Activated CD8-positive, alpha-beta memory T cell treated with anti-CD3 and anti-CD28 coated beads, Interleukin-2, amount 10 ng/mL, durations not matched to agents 7 days and 5 days (primary cell): Measurements from ENCODE around the gene AGFG1. TPM values are rescaled to one million over a fixed set of nuclear protein-coding genes. Genes with fewer than 3 reads are reported as not detected.
"Not testable (repeated sequence)": the region's sequence is repeated elsewhere in the genome, so short reads cannot be mapped to it uniquely, and the experiment has no call there.

Experiments
- ATAC-seq: fragments of 150-1000 bp; cut with Tn5 transposase; one replicate; pipeline ENCODE4 v1.10.0; 2021; ENCODE audit warnings: moderate library complexity
- CTCF ChIA-PET: fragments of 350-600 bp; sonication (Branson Sonifier 250); formaldehyde crosslinking; loops from one replicate; lab custom pipeline; 2021; ENCODE audit warnings: antibody characterized with exemption; lab: Charles Lee
- DNase-seq: peaks from one replicate; pipeline ENCODE4 v3.0.0-alpha.2; 2020
- H3K27ac Mint-ChIP-seq: one replicate; pipeline ENCODE4 v1.8.0; 2021; ENCODE audit warnings: mild to moderate bottlenecking, mixed read lengths
- H3K27me3 Mint-ChIP-seq: one replicate; pipeline ENCODE4 v1.8.0; 2021; ENCODE audit warnings: mixed read lengths
- H3K36me3 Mint-ChIP-seq: one replicate; pipeline ENCODE4 v1.8.0; 2021; ENCODE audit warnings: mild to moderate bottlenecking, mixed read lengths
- H3K4me1 Mint-ChIP-seq: one replicate; pipeline ENCODE4 v1.8.0; 2021; ENCODE audit warnings: mixed read lengths
- H3K4me3 Mint-ChIP-seq: one replicate; pipeline ENCODE4 v1.8.0; 2021; ENCODE audit warnings: mild to moderate bottlenecking, moderate library complexity, mixed read lengths
- H3K9me3 Mint-ChIP-seq: one replicate; pipeline ENCODE4 v1.8.0; 2022; ENCODE audit warnings: low read depth, mixed read lengths
- microRNA-seq: library from miRNA; unstranded; fragments of <30 nt; microRNA quantifications from one replicate; pipeline ENCODE4 v1.2.0, GENCODE V29; 2022
- total RNA-seq, 2 experiments: library from RNA; stranded (reverse); gene quantifications; one replicate each; pipeline ENCODE4 v1.2.3, GENCODE V29; 2021

AGFG1 gene
- total RNA-seq, 2 experiments from 2014 or later, result 56.4 to 94.9 TPM

DNA sequence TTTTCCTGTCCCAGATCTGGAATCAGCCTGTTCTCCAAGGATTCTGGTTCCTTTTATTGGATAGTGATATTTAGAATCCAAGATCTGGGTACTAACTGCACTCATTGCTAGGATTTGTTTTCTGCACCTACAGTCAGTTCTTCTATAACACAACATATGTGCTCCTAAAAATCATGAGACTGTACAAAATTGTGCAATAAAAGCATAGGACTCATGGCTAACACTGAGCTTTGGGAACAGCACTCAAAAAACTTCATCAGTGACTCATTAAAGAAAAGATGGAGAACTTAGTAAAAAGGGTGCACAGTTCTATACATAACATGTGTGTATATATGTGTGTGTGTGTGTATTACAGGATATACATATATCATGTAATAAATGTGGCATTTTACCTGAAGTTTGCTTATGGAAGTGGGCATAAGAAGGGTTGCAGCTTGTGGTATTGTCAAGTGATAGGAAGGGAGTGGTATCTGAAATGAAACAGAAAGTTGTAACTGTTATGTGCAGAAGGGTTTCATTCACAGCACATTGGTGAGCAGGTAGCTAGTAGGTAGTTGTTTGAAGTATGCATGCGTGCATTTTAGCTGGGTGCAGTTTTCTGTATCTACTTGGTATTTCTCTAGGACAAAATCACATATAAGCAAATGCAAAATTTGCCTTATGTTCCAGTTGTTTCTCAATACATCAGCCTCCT is 120.9 kb downstream of the AGFG1 start:
- CTCF ChIA-PET, result no interaction called here
- H3K27ac Mint-ChIP-seq, result no peak overlapping the region
- peaks cover 9% of the 10 kb centered on the region for H3K4me1 Mint-ChIP-seq
- ATAC-seq (no peak), DNase-seq (no peak)
- peaks cover 60% of the 10 kb centered on the region for H3K27me3 Mint-ChIP-seq
- no peaks in the 10 kb centered on the region for H3K36me3 Mint-ChIP-seq
- no peak overlapping the region for H3K4me3 Mint-ChIP-seq
- H3K9me3 Mint-ChIP-seq, result no peaks in the 10 kb centered on the region

DNA sequence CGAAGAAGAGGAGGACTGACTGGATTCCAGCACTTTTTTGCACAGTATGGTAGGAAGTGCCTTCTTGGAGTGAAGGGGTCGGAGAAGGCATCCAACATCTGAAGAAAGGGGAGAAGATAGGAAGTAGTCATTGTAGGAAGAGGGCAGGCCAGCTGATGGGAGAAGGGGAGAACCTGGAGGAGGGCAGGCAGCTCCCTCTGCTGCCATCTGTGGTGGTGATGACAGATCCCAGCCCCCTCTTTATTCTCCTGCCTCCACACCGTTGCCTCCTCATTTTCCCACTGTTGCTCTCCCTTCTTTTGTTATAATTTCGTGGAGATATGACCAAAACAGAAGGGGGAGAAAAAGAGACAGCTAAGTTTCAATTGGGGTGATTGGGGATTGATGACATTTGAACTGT is 123.8 kb downstream of the AGFG1 start:
- Mint-ChIP-seq H3K27me3 (peaks cover 52% of the 10 kb centered on the region), H3K4me3 (no peak overlapping the region), H3K27ac (no peak overlapping the region), H3K36me3 (no peaks in the 10 kb centered on the region), H3K4me1 (peaks cover 9% of the 10 kb centered on the region), H3K9me3 (no peaks in the 10 kb centered on the region)
- CTCF ChIA-PET, result interaction anchor here (1.1 kb wide), 1 partner anchor 11 kb away, joined by 3 read pairs; no protein-coding TSS in a partner anchor
- ATAC-seq (no peak), DNase-seq (no peak)

DNA sequence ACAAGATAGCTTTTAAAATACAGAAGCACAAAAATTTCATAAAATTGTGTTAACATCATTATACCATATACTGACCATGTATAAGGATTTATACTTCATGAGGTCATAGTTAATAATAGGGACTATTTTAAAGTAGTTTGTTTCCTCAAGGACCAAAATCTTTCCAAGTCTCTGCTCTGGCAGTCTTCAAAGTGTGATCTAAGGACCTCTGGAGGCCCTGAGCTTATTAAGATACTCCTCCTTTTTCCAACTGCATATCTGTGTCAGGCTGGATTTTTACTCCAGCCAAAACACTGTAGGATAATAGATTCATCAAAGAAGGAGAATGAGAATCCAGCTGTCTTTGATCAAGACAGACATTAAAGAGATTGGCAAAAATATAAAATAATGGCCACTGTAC is 125.1 kb downstream of the AGFG1 start:
- Mint-ChIP-seq H3K27ac (no peak overlapping the region), H3K27me3 (peaks cover 53% of the 10 kb centered on the region), H3K4me1 (peaks cover 9% of the 10 kb centered on the region), H3K4me3 (no peak overlapping the region), H3K9me3 (no peaks in the 10 kb centered on the region), H3K36me3 (no peaks in the 10 kb centered on the region)
- ATAC-seq (no peak), DNase-seq (no peak)
- CTCF ChIA-PET, result interaction anchor here (1.1 kb wide), 1 partner anchor 9 kb away, joined by 3 read pairs; no protein-coding TSS in a partner anchor

DNA sequence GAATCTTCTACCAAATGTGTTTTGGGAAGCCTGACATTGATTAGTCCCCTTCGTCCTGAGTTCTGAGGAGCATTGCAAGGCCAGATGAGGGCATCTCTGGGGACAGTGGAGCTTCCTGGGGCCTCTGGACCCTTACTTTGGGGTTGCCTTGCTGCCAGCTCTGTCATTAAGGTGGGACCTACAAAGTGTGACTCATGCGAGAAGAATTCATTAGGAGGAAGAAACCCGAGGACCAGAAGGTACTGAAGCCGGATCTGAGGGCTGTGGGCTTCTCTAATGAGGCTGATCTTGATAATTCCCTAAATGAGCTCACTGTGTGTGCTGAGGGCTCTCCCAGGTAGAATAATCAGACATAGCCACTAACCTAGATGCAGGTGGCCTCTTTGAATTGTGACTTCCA is 126.0 kb downstream of the AGFG1 start:
- DNase-seq, result no peak
- H3K36me3 Mint-ChIP-seq, result no peaks in the 10 kb centered on the region
- H3K4me3 Mint-ChIP-seq, result no peak overlapping the region
- CTCF ChIA-PET, result no interaction called here
- H3K9me3 Mint-ChIP-seq, result no peaks in the 10 kb centered on the region
- no peak for ATAC-seq
- peaks cover 5% of the 10 kb centered on the region for H3K4me1 Mint-ChIP-seq
- H3K27me3 Mint-ChIP-seq, result peaks cover 43% of the 10 kb centered on the region
- no peak overlapping the region for H3K27ac Mint-ChIP-seq

DNA sequence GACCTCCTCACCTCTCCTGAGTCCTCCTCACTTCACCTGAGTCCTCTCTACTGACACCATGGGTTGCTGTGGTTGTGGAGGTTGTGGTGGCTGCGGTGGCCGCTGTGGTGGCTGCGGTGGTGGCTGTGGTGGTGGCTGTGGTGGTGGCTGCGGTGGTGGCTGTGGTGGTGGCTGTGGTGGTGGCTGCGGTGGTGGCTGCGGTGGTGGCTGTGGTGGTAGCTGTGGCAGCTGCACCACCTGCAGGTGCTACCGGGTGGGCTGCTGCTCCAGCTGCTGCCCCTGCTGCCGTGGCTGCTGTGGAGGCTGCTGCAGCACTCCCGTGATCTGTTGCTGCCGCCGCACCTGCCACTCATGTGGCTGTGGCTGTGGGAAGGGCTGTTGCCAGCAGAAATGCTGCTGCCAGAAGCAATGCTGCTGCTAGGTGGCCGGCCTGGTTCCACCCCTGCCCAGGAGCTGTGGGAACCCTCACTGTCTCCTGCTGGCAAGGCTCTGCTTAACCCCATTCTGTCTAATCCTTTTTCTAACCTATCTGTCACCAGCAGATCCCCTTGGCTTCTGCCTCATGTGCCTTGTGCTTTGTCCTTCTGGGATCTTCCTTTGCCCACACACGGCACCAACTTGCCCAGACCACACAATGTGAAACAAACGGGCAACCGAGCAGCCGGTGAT is 127.0 kb downstream of the AGFG1 start, which contains the start of gene SCYGR2:
Gene SCYGR2 (plus strand): TSS at position 59 of the 669 bp plus-strand sequence. CDS start 0 bp downstream, at position 59.
- not testable (repeated sequence) for H3K36me3 Mint-ChIP-seq, H3K4me3 Mint-ChIP-seq, ATAC-seq

DNA sequence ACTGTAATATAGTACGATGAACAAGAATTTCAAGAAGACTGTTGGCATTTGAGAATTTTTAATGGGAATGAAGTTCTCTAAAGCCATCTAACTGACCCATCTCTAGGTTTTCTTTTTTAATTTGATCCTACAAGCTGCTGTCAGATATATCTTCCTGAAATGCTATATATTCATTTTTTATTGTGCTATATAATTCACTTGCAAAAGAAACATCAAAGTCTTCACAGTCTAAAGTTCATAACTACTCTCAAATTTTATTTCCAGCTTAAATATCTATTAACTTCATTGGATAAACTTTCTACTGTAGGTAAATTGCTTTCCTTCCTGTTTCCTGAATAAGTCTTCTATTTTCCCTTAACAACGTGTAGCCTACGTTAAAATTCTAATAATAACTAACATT is 130.4 kb downstream of the AGFG1 start:
- no peak overlapping the region for H3K4me3 Mint-ChIP-seq
- no peak for ATAC-seq
- DNase-seq, result no peak
- H3K4me1 Mint-ChIP-seq, result no peaks in the 10 kb centered on the region
- H3K27me3 Mint-ChIP-seq, result peaks cover 35% of the 10 kb centered on the region
- H3K36me3 Mint-ChIP-seq, result no peaks in the 10 kb centered on the region
- no peak overlapping the region for H3K27ac Mint-ChIP-seq
- H3K9me3 Mint-ChIP-seq, result no peaks in the 10 kb centered on the region
- CTCF ChIA-PET, result no interaction called here

More for the DNA sequence above, 127.0 kb downstream of the AGFG1 start, which contains the start of gene SCYGR2:
- DNase-seq, CTCF ChIA-PET, H3K4me1 Mint-ChIP-seq, H3K9me3 Mint-ChIP-seq, H3K27ac Mint-ChIP-seq: not testable (repeated sequence)
- peaks cover 35% of the 10 kb centered on the region for H3K27me3 Mint-ChIP-seq

DNA sequence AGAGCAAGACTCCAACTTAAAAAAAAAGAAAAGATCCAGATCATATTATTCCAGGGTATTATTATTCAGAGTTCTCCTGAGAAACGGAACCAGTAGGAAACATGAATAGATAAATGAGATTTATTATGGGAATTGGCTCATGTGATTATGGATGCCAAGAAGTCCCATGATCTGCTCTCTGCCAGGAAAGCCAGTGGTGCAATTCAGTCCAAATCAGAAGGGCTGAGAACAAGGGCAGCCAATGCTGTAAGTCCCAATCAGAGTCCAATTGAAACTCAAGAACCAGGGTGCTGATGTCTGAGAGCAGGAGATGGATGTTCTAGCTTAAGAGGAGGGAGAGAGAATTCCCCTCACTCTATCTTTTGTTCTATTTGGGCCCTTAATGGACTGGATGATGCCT is 134.5 kb downstream of the AGFG1 start:
- H3K27ac Mint-ChIP-seq, result no peak overlapping the region
- no peaks in the 10 kb centered on the region for H3K36me3 Mint-ChIP-seq
- DNase-seq, result no peak
- H3K4me3 Mint-ChIP-seq, result no peak overlapping the region
- CTCF ChIA-PET, result interaction anchor here (1.1 kb wide), 1 partner anchor 10 kb away, joined by 3 read pairs; no protein-coding TSS in a partner anchor
- H3K4me1 Mint-ChIP-seq, result peaks cover 11% of the 10 kb centered on the region
- H3K9me3 Mint-ChIP-seq, result no peaks in the 10 kb centered on the region
- no peak for ATAC-seq
- H3K27me3 Mint-ChIP-seq, result peaks cover 44% of the 10 kb centered on the region

DNA sequence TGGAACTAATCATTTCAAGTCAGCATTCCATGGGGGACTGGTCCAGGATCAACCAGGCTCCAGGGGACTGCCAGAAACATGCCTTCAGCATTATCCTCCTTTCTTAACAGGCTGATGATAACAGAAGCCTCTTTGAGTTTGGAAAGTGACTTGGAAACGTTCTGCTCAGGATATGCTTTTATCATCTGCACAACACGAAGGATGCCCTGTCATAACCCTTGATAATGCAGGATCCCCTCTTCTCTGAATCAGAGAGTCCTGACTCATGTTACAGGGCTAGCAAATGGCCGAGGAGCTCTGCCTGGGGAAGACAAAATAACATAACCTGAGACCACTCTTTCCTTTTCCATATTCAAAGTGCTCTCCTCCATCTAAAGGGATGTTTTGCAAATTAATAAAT is 136.0 kb downstream of the AGFG1 start:
- Mint-ChIP-seq H3K4me3 (no peak overlapping the region), H3K9me3 (no peaks in the 10 kb centered on the region), H3K36me3 (no peaks in the 10 kb centered on the region), H3K4me1 (peaks cover 11% of the 10 kb centered on the region), H3K27me3 (peaks cover 53% of the 10 kb centered on the region), H3K27ac (no peak overlapping the region)
- no peak for ATAC-seq
- CTCF ChIA-PET, result interaction anchor here (1.0 kb wide), 1 partner anchor 369 kb away, joined by 3 read pairs; no protein-coding TSS in a partner anchor
- no peak for DNase-seq

DNA sequence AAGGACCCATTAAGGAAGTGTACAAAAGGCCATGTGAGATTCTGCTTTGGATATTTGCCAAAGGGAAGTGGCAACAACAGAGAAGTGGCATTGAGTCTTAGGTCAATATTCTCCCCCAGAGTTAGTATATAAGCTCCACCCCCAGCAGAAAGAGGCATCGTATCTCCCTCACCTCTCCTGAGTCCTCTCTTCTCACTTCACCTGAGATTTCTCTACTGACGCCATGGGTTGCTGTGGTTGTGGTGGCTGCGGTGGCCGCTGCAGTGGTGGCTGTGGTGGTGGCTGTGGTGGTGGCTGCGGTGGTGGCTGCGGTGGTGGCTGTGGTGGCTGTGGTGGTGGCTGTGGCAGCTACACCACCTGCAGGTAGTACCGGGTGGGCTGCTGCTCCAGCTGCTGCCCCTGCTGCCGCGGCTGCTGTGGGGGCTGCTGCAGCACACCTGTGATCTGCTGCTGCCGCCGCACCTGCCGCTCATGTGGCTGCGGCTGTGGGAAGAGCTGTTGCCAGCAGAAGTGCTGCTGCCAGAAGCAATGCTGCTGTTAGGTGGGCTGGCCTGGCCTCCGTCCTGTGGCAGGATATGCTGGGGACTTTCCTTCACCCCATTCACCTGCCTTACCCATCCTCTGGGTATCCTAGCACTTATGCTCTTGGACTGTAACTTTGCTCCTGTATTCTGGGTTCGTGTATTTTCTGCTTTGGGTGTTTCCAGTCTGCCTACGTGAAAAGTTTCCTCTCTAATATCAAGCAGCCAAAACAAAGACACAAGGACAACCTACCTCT is 136.8 kb downstream of the AGFG1 start:
- Mint-ChIP-seq H3K27me3 (peaks cover 61% of the 10 kb centered on the region), H3K36me3 (no peaks in the 10 kb centered on the region), H3K4me3 (no peak overlapping the region), H3K4me1 (peaks cover 11% of the 10 kb centered on the region), H3K9me3 (no peaks in the 10 kb centered on the region), H3K27ac (no peak overlapping the region)
- DNase-seq (no peak), ATAC-seq (no peak)
- CTCF ChIA-PET, result interaction anchor here (1.0 kb wide), 1 partner anchor 370 kb away, joined by 3 read pairs; no protein-coding TSS in a partner anchor

DNA sequence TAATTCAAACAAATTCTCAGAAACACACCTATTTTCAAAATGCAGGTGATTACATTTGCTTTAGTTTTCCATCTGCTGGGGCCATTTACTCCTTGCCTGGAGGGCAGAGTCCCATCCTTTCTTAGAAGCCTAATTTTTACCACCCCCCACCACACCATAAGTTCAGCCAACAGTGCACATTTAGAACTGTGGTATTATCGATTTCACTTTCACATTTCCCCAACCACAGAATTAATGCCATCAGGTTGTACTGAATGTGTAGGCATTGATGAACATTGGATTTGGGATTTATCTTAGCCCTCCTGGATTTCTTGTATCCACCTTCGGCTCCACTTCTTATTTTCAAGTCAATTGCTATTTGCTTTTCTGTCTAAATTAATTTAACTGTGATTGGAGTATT is 138.2 kb downstream of the AGFG1 start:
- Mint-ChIP-seq H3K4me1 (peaks cover 11% of the 10 kb centered on the region), H3K4me3 (no peak overlapping the region), H3K9me3 (no peaks in the 10 kb centered on the region), H3K27ac (no peak overlapping the region), H3K36me3 (no peaks in the 10 kb centered on the region), H3K27me3 (peaks cover 68% of the 10 kb centered on the region)
- CTCF ChIA-PET, result no interaction called here
- DNase-seq, result no peak
- no peak for ATAC-seq

Small RNA genes lying within 50 kb of the gene (microRNA-seq; reads per million reads assigned to microRNA genes)
- 2.1 reads per million for gene MIR5703

Other genes starting within 250 kb of the AGFG1 start
- 10 to 100 TPM; 63.7 to 70.6 TPM for gene MFF, start 146.9 kb upstream of the AGFG1 start, total RNA-seq
- gene TM4SF20, start 92.8 kb upstream of the AGFG1 start, total RNA-seq, result not detected
- gene SCYGR1, start 84.2 kb upstream of the AGFG1 start, total RNA-seq, result not detected
- not detected for gene SCYGR2, start 126.7 kb downstream of the AGFG1 start, total RNA-seq
- not detected for gene SCYGR3, start 142.7 kb downstream of the AGFG1 start, total RNA-seq
- not detected for gene SCYGR4, start 145.3 kb downstream of the AGFG1 start, total RNA-seq
- not detected for gene SCYGR5, start 194.6 kb downstream of the AGFG1 start, total RNA-seq
- not detected for gene SLC19A3, start 245.9 kb downstream of the AGFG1 start, total RNA-seq